ENCODE measurements around the gene MGAT4C.

- TF ChIP-seq CTCF (conservative IDR thresholded peaks at IDR 0.05; ENCODE audit: low read depth, low read length) (no peak), EZH2 (IDR thresholded peaks at IDR 0.05; ENCODE audit: low read length, unreplicated experiment) (no peak), EZH2phosphoT487 (IDR thresholded peaks at IDR 0.05; ENCODE audit: borderline replicate concordance, low read length) (no peak)
Measured at GRCh38 chr12:86275356-86275755, 19.2 kb upstream of the MGAT4C start.

All from PC-3 (cell line).